ENCODE measurements around the gene ANKRD13C.
"Not testable (repeated sequence)": the region's sequence is repeated elsewhere in the genome, so short reads cannot be mapped to it uniquely, and the experiment has no call there.

ANKRD13C gene

GRCh38 chr1:70354332-70355110 is at the start of gene ANKRD13C:
Gene ANKRD13C, minus strand, starts transcription at chr1:70354722. Its CDS starts 314 bp downstream, at chr1:70354408.
- peak; percentile 85 for DNase-seq

- no peak for DNase-seq
These were observed 49.2 kb upstream of the ANKRD13C start for GRCh38 chr1:70403759-70404158.

GRCh38 chr1:70401974-70402373 is 47.5 kb upstream of the ANKRD13C start:
- no peak for DNase-seq

- DNase-seq: no peak
These were observed 45.8 kb upstream of the ANKRD13C start for GRCh38 chr1:70400335-70400734.

- DNase-seq: no peak
These were observed 42.5 kb upstream of the ANKRD13C start for GRCh38 chr1:70397013-70397412.

- no peak for DNase-seq
These were observed 42.1 kb upstream of the ANKRD13C start for GRCh38 chr1:70396607-70397006.

- no peak for DNase-seq
These were observed 38.1 kb upstream of the ANKRD13C start for GRCh38 chr1:70392626-70393025.

- no peak for DNase-seq
These were observed 33.0 kb upstream of the ANKRD13C start for GRCh38 chr1:70387507-70387906.

GRCh38 chr1:70386121-70386520 is 31.6 kb upstream of the ANKRD13C start:
- no peak for DNase-seq

- no peak for DNase-seq
These were observed 31.0 kb upstream of the ANKRD13C start for GRCh38 chr1:70385477-70385876.

- no peak for DNase-seq
These were observed 30.0 kb upstream of the ANKRD13C start for GRCh38 chr1:70384542-70384941.

- no peak for DNase-seq
These were observed 29.0 kb upstream of the ANKRD13C start for GRCh38 chr1:70383483-70383882.

GRCh38 chr1:70382682-70383081 is 28.2 kb upstream of the ANKRD13C start:
- no peak for DNase-seq

- DNase-seq: no peak
These were observed 21.7 kb upstream of the ANKRD13C start for GRCh38 chr1:70376196-70376595.

- not testable (repeated sequence) for DNase-seq
These were observed 19.1 kb upstream of the ANKRD13C start for GRCh38 chr1:70373580-70373979.

GRCh38 chr1:70372426-70372825 is 17.9 kb upstream of the ANKRD13C start:
- no peak for DNase-seq

- DNase-seq: not testable (repeated sequence)
These were observed 17.1 kb upstream of the ANKRD13C start for GRCh38 chr1:70371586-70371985.

GRCh38 chr1:70367397-70367796 is 12.9 kb upstream of the ANKRD13C start:
- DNase-seq: not testable (repeated sequence)

GRCh38 chr1:70366997-70367396 is 12.5 kb upstream of the ANKRD13C start:
- DNase-seq: not testable (repeated sequence)

- DNase-seq: not testable (repeated sequence)
These were observed 12.0 kb upstream of the ANKRD13C start for GRCh38 chr1:70366425-70366952.

- no peak for DNase-seq
These were observed 9.9 kb upstream of the ANKRD13C start for GRCh38 chr1:70364439-70364838.

- DNase-seq: no peak
These were observed 7.3 kb upstream of the ANKRD13C start for GRCh38 chr1:70361727-70362398.

- DNase-seq: no peak
These were observed 5.8 kb upstream of the ANKRD13C start for GRCh38 chr1:70360321-70360720.

GRCh38 chr1:70358921-70359564 is 4.5 kb upstream of the ANKRD13C start:
- no peak for DNase-seq
